Uterus (tissue), 2 donors: ENCODE measurements around the gene PDE5A.

Experiments used
- POLR2A ChIP-seq, 2 donors: fragments of 450-650 bp; IDR thresholded peaks; one replicate each; pipeline ENCODE4 v1.6.1; 2016; ENCODE audit warnings: antibody characterized with exemption in 2 of 2, mild to moderate bottlenecking in 1 of 2, moderate library complexity in 1 of 2
- TF ChIP-seq, protein P1 (sequence below), 4 experiments: fragments of 200-600 bp in 2 of 4; fragments of 450-650 bp in 2 of 4; sonication (generic) in 2 of 4; IDR thresholded peaks; one replicate each; pipeline ENCODE4 v1.5.1; 2016 to 2019; ENCODE audit warnings: antibody characterized with exemption in 4 of 4, mild to moderate bottlenecking in 2 of 4, moderate library complexity in 1 of 4

DNA sequence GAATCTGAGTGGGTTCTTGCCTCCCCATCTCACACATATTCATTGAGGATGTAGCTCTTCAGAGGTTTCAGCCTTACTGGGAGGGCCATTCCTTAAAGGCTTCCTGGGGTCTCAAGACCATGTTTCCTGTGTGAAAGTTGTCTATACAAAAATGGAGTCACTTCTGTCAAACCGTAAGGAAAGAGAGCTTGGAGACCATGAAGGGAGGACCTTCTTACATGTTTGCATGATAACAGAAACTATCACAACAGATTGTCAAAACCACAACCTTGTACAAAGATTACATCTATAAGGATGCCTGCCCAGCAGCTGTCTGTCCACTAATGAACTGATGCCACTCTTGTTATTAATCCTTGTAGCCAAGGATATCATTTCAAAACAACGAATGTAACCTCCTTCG lies 139.3 kb downstream of the PDE5A start:
- no peak for TF ChIP-seq POLR2A (IDR thresholded peaks at IDR 0.05)
- TF ChIP-seq, protein P1, sequence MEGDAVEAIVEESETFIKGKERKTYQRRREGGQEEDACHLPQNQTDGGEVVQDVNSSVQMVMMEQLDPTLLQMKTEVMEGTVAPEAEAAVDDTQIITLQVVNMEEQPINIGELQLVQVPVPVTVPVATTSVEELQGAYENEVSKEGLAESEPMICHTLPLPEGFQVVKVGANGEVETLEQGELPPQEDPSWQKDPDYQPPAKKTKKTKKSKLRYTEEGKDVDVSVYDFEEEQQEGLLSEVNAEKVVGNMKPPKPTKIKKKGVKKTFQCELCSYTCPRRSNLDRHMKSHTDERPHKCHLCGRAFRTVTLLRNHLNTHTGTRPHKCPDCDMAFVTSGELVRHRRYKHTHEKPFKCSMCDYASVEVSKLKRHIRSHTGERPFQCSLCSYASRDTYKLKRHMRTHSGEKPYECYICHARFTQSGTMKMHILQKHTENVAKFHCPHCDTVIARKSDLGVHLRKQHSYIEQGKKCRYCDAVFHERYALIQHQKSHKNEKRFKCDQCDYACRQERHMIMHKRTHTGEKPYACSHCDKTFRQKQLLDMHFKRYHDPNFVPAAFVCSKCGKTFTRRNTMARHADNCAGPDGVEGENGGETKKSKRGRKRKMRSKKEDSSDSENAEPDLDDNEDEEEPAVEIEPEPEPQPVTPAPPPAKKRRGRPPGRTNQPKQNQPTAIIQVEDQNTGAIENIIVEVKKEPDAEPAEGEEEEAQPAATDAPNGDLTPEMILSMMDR (IDR thresholded peaks at IDR 0.05): no peak
